Mucosa of descending colon (tissue), 3 donors: Measurements from ENCODE around the gene KHDRBS1. TPM values are rescaled to one million over a fixed set of nuclear protein-coding genes. Genes with fewer than 3 reads are reported as not detected.

Experiments
- ATAC-seq: fragments of 200-7000 bp; cut with Tn5 transposase; one replicate; pipeline ENCODE4 v1.9.1; 2020; ENCODE audit warnings: mild to moderate bottlenecking, moderate library complexity
- DNase-seq, 3 donors: peaks; one replicate each; pipeline ENCODE4 v3.0.0-alpha.2; 2020
- H3K36me3 ChIP-seq: fragments of 200-600 bp; one replicate; pipeline ENCODE4 v1.8.0; 2021; ENCODE audit warnings: low read depth, mild to moderate bottlenecking
- H3K4me1 ChIP-seq: fragments of 200-600 bp; one replicate; pipeline ENCODE4 v1.8.0; 2021; ENCODE audit warnings: low read depth, mild to moderate bottlenecking
- H3K4me3 ChIP-seq: fragments of 200-600 bp; one replicate; pipeline ENCODE4 v1.8.0; 2021; ENCODE audit warnings: mild to moderate bottlenecking
- H3K9me3 ChIP-seq: fragments of 200-600 bp; one replicate; pipeline ENCODE4 v1.8.0; 2021; ENCODE audit warnings: mild to moderate bottlenecking
- intact Hi-C, 2 donors: fragments of 100-400 bp; cut with DNase I in 1 of 2; cut with micrococcal nuclease in 1 of 2; formaldehyde crosslinking; loops; one replicate each; pipeline versions ENCODE4 v1.11.0 to v1.11.1; 2022; cut with DNase I, micrococcal nuclease
- total RNA-seq, 3 donors: library from RNA; stranded (reverse); fragmentation: NEBNext Ultra II Directional in 2 of 3; extraction: Animal tissue kit (Norgen Biotek cat#: 25700) in 2 of 3; gene quantifications; one replicate each; pipeline versions ENCODE4 v1.2.1 to v1.2.4, GENCODE V29; 2021 to 2023
- TF ChIP-seq, protein P1 (sequence below): fragments of 200-600 bp; IDR thresholded peaks from one replicate; pipeline ENCODE4 v1.8.0; 2022; ENCODE audit warnings: antibody characterized with exemption, mild to moderate bottlenecking
- donor health status: DM: no; HTN: no; CAD: no; lungs with moderate emphysema.
- donor health status: DM: no; HTN: no; CAD: no.
- donor health status: DM: no; HTN: yes; CAD: no.

The KHDRBS1 gene
- total RNA-seq, 3 donors from 2014 or later: 85.2 to 127 (median 90.5) TPM

DNA sequence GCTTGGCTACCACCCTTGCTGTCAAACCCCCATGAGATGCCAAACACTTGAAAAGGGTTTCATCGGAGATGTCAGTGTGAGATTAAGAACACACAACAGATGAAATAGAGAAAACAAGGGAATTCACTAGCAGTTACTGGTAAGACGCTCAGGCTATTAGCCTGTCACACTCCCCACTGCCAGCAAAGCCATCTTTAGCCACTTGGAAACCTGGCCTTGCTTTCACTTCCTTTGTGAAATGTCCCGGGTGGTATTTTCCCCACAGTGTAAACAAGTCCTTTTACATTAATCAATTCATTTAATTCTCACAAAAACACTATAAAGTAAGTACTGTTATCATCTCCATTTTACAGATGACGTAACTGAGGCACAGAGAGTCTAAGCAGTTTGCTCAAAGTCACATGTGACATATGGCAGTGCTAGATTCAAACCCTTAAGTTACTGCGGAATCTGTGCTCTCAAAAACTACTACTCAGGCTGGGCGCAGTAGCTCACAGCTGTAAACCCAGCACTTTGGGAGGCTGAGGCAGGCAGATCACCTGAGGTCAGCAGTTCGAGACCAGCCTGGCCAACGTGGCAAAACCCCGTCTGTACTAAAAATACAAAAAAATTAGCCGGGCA is 32.7 kb upstream of the KHDRBS1 start:
- Histone ChIP-seq H3K4me1 (no peaks in the 10 kb centered on the region), H3K4me3 (no peak overlapping the region), H3K36me3 (no peaks in the 10 kb centered on the region), H3K9me3 (no peaks in the 10 kb centered on the region)
- TF ChIP-seq, protein P1, sequence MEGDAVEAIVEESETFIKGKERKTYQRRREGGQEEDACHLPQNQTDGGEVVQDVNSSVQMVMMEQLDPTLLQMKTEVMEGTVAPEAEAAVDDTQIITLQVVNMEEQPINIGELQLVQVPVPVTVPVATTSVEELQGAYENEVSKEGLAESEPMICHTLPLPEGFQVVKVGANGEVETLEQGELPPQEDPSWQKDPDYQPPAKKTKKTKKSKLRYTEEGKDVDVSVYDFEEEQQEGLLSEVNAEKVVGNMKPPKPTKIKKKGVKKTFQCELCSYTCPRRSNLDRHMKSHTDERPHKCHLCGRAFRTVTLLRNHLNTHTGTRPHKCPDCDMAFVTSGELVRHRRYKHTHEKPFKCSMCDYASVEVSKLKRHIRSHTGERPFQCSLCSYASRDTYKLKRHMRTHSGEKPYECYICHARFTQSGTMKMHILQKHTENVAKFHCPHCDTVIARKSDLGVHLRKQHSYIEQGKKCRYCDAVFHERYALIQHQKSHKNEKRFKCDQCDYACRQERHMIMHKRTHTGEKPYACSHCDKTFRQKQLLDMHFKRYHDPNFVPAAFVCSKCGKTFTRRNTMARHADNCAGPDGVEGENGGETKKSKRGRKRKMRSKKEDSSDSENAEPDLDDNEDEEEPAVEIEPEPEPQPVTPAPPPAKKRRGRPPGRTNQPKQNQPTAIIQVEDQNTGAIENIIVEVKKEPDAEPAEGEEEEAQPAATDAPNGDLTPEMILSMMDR: no peak
- DNase-seq: no peak
- intact Hi-C loops: no loop called here
- no peak for ATAC-seq

DNA sequence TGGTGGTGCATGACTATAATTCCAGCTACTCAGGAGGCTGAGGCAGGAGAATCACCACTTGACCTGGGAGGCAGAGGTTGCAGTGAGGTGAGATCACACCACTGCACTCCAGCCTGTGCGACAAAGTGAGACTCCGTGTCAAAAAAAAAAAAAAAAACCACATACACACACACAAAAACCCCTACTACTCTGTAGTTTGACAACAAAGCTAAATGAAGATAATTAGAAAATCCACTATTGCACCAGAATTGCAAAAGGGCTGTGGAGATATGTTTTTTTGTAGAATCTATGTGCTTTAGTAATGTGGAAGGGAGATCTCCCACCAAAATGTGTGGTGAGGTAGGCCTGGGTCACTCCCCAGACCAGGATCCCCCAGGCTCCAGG is 32.2 kb upstream of the KHDRBS1 start:
- Histone ChIP-seq H3K4me3 (no peak overlapping the region), H3K4me1 (no peaks in the 10 kb centered on the region), H3K9me3 (no peaks in the 10 kb centered on the region), H3K36me3 (no peaks in the 10 kb centered on the region)
- intact Hi-C loops: no loop called here
- DNase-seq (no peak), ATAC-seq (no peak)
- TF ChIP-seq, protein P1: no peak

DNA sequence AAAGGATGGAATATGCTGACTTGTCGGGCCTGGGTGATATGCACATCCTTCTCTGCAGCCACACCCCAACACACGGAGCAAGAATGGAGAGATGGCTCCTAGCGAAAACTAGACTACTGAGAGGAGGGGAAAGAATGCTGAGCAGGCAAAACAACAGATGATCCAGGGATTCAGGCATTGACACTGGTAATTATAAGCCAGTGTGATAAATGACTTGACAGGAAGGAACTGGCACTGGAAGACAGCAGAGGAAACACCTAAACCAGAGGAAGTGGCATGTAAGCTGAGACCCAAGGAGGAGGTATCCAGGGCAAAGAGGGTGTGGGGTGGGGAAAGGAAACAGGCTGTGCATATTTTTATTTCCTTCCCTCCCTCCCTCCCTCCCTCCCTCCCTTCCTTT is 31.7 kb upstream of the KHDRBS1 start:
- intact Hi-C loops: no loop called here

DNA sequence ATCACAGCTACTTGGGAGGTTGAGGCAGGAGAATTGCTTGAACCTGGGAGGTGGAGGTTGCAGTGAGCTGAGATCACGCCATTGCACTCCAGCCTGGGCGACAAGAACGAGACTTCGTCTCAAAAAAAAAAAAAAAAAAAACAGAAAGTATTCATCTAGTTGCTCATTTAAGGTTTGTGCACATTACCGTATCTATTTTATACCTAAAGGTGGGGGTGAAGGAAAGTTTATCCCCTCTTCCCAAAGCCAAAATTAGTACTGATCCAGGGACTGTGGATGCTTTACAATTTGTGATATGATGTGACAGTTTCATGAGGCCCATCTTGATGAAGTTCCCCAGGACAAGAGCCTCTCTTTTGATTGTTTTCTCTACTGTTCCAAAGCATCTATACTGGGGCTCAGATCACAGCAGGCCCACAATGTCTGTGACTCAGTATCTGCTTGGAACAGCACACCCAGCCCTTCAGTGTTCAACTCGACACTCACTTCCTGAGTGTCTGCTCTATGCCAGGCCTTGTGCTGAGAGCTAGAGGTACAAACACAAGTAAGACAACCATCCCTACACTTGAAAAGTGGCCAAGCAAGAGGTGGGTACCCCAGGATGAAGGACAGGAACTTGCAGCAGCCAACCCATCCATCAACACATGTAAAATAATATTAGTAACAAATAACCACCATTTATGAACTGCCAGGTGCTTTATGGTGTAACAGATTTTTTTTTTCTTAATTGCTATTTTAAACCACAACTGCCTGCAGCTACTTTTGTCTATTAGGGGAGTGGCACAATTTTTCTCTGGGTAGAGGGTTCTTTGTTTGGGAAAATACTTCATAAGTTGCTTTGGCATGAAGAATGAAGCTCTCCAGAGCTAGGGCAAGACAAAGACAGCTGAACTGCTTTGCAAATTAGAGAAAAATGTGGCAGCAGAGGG is 29.0 kb upstream of the KHDRBS1 start:
- Histone ChIP-seq H3K4me3 (no peak overlapping the region), H3K9me3 (no peaks in the 10 kb centered on the region), H3K4me1 (no peaks in the 10 kb centered on the region), H3K36me3 (no peaks in the 10 kb centered on the region)
- TF ChIP-seq, protein P1: no peak
- intact Hi-C loops: no loop called here
- ATAC-seq (peak; percentile 60), DNase-seq (no peak)

More for the DNA sequence above, 31.7 kb upstream of the KHDRBS1 start:
- H3K36me3 ChIP-seq: no peaks in the 10 kb centered on the region
- H3K4me3 ChIP-seq: no peak overlapping the region
- ATAC-seq (peak; percentile 43), DNase-seq (no peak)
- no peaks in the 10 kb centered on the region for H3K9me3 ChIP-seq
- H3K4me1 ChIP-seq: no peaks in the 10 kb centered on the region
- TF ChIP-seq, protein P1: no peak

DNA sequence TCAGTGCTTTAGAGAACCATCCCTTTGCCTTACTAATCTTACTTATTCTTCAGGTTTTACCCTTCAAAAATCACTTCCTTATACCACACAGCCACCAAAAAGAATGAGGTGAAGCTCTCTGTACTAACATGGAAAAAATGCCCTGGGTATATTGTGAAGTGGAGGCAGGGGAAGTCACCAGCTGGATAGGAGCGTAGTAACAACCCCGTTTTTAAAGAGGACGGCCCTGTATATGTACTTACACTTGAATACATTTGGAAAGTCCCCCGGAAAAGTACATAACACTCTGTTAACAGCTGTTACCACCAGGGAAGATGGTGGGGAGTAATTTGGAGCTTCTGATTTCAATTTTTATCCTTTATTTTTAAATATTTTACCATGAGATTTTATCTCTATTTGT is 28.2 kb upstream of the KHDRBS1 start:
- DNase-seq: no peak
- intact Hi-C loops: no loop called here
- no peak overlapping the region for H3K4me3 ChIP-seq
- H3K36me3 ChIP-seq: no peaks in the 10 kb centered on the region
- peak; percentile 31 for ATAC-seq
- H3K4me1 ChIP-seq: no peaks in the 10 kb centered on the region
- H3K9me3 ChIP-seq: no peaks in the 10 kb centered on the region
- TF ChIP-seq, protein P1: no peak
